Uterus (tissue), 4 donors: Measurements from ENCODE around the gene LARGE2. TPM values are rescaled to one million over a fixed set of nuclear protein-coding genes. Genes with fewer than 3 reads are reported as not detected.

Source experiments
- DNase-seq, 2 donors: peaks; one replicate each; pipeline ENCODE4 v3.0.0-alpha.2; 2019 to 2020
- H3K27ac ChIP-seq, 2 donors: fragments of 200-600 bp; sonication (generic); 1 replicate in 1 of 2; 2 replicates in 1 of 2; pipeline ENCODE4 v1.5.1; 2016 to 2018
- H3K27me3 ChIP-seq, 2 donors: fragments of 200-600 bp; sonication (generic); one replicate each; pipeline ENCODE4 v1.5.1; 2018 to 2019; ENCODE audit warnings: control low read depth in 1 of 2
- H3K36me3 ChIP-seq, 2 donors: fragments of 200-600 bp; sonication (generic); one replicate each; pipeline ENCODE4 v1.5.1; 2019; ENCODE audit warnings: control low read depth in 1 of 2
- H3K4me1 ChIP-seq, 2 donors: fragments of 200-600 bp; sonication (generic); one replicate each; pipeline ENCODE4 v1.5.1; 2018 to 2019; ENCODE audit warnings: control low read depth in 1 of 2
- H3K4me3 ChIP-seq, 2 donors: fragments of 200-600 bp; sonication (generic); 1 replicate in 1 of 2; 2 replicates in 1 of 2; pipeline ENCODE4 v1.5.1; 2018 to 2019; ENCODE audit warnings: mild to moderate bottlenecking in 1 of 2
- H3K9me3 ChIP-seq, 2 donors: fragments of 200-600 bp; sonication (generic); one replicate each; pipeline ENCODE4 v1.5.1; 2019; ENCODE audit warnings: control low read depth in 1 of 2
- POLR2A ChIP-seq, 2 donors: fragments of 450-650 bp; IDR thresholded peaks; one replicate each; pipeline ENCODE4 v1.6.1; 2016; ENCODE audit warnings: antibody characterized with exemption in 2 of 2, mild to moderate bottlenecking in 1 of 2, moderate library complexity in 1 of 2
- intact Hi-C: fragments of 100-400 bp; cut with DNase I; formaldehyde crosslinking; loops from one replicate; pipeline ENCODE4 v1.15.1; 2023; ENCODE audit warnings: low total_unique reads
- total RNA-seq, 4 donors: library from RNA; depleted of rRNA in 3 of 4; stranded (reverse); fragments of >200 nt in 3 of 4; gene quantifications; one replicate each; pipeline versions ENCODE4 v1.1.0 to v1.2.4, GENCODE V29; 2014 to 2023
- TF ChIP-seq, protein P1 (sequence below), 4 experiments: fragments of 200-600 bp in 2 of 4; fragments of 450-650 bp in 2 of 4; sonication (generic) in 2 of 4; IDR thresholded peaks; one replicate each; pipeline ENCODE4 v1.5.1; 2016 to 2019; ENCODE audit warnings: antibody characterized with exemption in 4 of 4, mild to moderate bottlenecking in 2 of 4, moderate library complexity in 1 of 4
- donor health status: DM: yes; HTN: yes; CAD: no.

Gene LARGE2
- total RNA-seq, 4 donors from 2014 or later = 0.64 to 4.4 (median 2.4) TPM; not detected in 1

DNA sequence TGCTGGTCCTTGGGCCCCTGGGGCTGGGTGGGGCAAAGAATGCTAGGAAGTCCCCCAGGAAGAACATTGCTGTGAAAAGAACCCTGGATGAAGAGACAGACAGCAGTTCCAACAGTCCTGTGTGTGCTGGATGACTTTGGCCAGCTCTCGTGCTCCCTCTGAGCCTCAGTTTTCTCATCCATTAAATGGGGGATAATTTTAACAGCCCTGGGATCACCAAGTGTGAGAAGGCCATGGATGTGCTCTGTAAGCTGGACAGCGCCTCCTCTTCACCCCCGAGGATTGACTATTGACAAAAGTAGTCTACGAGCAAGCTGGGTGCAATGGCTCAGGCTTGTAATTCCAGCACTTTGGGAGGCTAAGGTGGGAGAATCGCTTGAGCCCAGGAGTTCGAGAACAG, 2.5 kb downstream of the LARGE2 start:
- intact Hi-C loops = no loop called here
- peaks cover 0 to 16% of the 10 kb centered on the region in 2 donors for H3K4me1 ChIP-seq
- no peak for DNase-seq
- H3K27me3 ChIP-seq = peaks cover 0 to 12% of the 10 kb centered on the region in 2 donors
- H3K27ac ChIP-seq = no peak overlapping the region
- no peaks in the 10 kb centered on the region for H3K36me3 ChIP-seq
- no peak for TF ChIP-seq POLR2A (IDR thresholded peaks at IDR 0.05)
- TF ChIP-seq, protein P1, sequence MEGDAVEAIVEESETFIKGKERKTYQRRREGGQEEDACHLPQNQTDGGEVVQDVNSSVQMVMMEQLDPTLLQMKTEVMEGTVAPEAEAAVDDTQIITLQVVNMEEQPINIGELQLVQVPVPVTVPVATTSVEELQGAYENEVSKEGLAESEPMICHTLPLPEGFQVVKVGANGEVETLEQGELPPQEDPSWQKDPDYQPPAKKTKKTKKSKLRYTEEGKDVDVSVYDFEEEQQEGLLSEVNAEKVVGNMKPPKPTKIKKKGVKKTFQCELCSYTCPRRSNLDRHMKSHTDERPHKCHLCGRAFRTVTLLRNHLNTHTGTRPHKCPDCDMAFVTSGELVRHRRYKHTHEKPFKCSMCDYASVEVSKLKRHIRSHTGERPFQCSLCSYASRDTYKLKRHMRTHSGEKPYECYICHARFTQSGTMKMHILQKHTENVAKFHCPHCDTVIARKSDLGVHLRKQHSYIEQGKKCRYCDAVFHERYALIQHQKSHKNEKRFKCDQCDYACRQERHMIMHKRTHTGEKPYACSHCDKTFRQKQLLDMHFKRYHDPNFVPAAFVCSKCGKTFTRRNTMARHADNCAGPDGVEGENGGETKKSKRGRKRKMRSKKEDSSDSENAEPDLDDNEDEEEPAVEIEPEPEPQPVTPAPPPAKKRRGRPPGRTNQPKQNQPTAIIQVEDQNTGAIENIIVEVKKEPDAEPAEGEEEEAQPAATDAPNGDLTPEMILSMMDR (IDR thresholded peaks at IDR 0.05) = no peak
- H3K4me3 ChIP-seq = no peak overlapping the region
- no peaks in the 10 kb centered on the region for H3K9me3 ChIP-seq

DNA sequence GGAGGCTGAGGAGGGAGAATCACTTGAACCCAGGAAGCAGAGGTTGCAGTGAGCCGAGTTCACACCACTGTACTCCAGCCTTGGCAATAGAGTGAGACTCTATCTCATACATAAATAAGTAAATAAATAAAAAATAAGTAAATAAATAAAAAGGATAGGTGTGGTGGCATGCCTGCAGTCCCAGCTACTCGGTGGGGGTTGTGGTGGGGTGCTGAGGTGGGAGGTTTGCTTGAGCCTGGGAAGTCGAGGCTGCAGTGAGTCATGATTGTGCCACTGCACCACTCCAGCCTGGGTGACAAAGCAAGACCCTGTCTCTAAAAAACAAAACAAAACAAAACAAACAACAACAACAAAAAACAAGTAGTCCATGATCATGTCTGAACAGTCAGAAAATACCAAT, 3.1 kb downstream of the LARGE2 start:
- Histone ChIP-seq H3K36me3 (no peaks in the 10 kb centered on the region), H3K27me3 (peaks cover 0 to 12% of the 10 kb centered on the region in 2 donors), H3K4me3 (no peak overlapping the region), H3K27ac (no peak overlapping the region), H3K9me3 (no peaks in the 10 kb centered on the region), H3K4me1 (peaks cover 0 to 16% of the 10 kb centered on the region in 2 donors)
- intact Hi-C loops = no loop called here
- TF ChIP-seq POLR2A (IDR thresholded peaks at IDR 0.05) = no peak
- no peak for DNase-seq

- intact Hi-C loops = no loop called here
- Histone ChIP-seq H3K9me3 (no peaks in the 10 kb centered on the region), H3K4me1 (peaks cover 0 to 16% of the 10 kb centered on the region in 2 donors), H3K4me3 (no peak overlapping the region), H3K27me3 (peaks cover 0 to 12% of the 10 kb centered on the region in 2 donors), H3K27ac (no peak overlapping the region), H3K36me3 (no peaks in the 10 kb centered on the region)
- no peak for TF ChIP-seq POLR2A (IDR thresholded peaks at IDR 0.05)
- TF ChIP-seq, protein P1 (IDR thresholded peaks at IDR 0.05) = no peak
- DNase-seq = peak in 1 of 2 donors; percentile 13
Observed at GRCh38 chr11:45926001-45926401, 3.5 kb downstream of the LARGE2 start.

GRCh38 chr11:45926536-45927331, 4.3 kb downstream of the LARGE2 start:
- TF ChIP-seq, protein P1 (IDR thresholded peaks at IDR 0.05) = no peak
- TF ChIP-seq POLR2A (IDR thresholded peaks at IDR 0.05) = no peak

DNA sequence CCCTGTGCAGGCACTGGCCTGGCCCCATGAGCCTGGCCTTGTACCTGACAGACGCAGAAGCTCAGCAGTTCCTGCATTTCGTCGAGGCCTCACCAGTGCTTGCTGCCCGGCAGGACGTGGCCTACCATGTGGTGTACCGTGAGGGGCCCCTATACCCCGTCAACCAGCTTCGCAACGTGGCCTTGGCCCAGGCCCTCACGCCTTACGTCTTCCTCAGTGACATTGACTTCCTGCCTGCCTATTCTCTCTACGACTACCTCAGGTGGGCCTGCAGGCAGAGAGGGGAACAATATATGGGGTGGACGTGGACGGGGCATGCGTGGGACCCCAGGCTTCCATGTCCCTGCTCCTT, 4.9 kb downstream of the LARGE2 start:
- peaks cover 0 to 8% of the 10 kb centered on the region in 2 donors for H3K27me3 ChIP-seq
- H3K27ac ChIP-seq = no peak overlapping the region
- H3K36me3 ChIP-seq = no peaks in the 10 kb centered on the region
- intact Hi-C loops = no loop called here
- no peaks in the 10 kb centered on the region for H3K9me3 ChIP-seq
- DNase-seq = no peak
- H3K4me3 ChIP-seq = no peak overlapping the region
- TF ChIP-seq, protein P1 (IDR thresholded peaks at IDR 0.05) = no peak
- TF ChIP-seq POLR2A (IDR thresholded peaks at IDR 0.05) = no peak
- H3K4me1 ChIP-seq = peaks cover 0 to 11% of the 10 kb centered on the region in 2 donors

More at GRCh38 chr11:45926536-45927331, 4.3 kb downstream of the LARGE2 start:
- intact Hi-C loops = no loop called here
- H3K27ac ChIP-seq = no peak overlapping the region
- H3K9me3 ChIP-seq = no peaks in the 10 kb centered on the region
- peaks cover 0 to 16% of the 10 kb centered on the region in 2 donors for H3K4me1 ChIP-seq
- H3K4me3 ChIP-seq = no peak overlapping the region
- peaks cover 0 to 12% of the 10 kb centered on the region in 2 donors for H3K27me3 ChIP-seq
- no peaks in the 10 kb centered on the region for H3K36me3 ChIP-seq
- DNase-seq = peak in 1 of 2 donors; percentile 11
